NCI-H1105 (cell line): ENCODE results near the gene MBNL1.
A peak's percentile ranks its signal among the peaks of the same experiment; 100 is the strongest.

Source experiments
- DNase-seq: peaks from one replicate; lab custom pipeline; 2025; lab: John Stamatoyannopoulos, UW

The MBNL1 gene

DNA sequence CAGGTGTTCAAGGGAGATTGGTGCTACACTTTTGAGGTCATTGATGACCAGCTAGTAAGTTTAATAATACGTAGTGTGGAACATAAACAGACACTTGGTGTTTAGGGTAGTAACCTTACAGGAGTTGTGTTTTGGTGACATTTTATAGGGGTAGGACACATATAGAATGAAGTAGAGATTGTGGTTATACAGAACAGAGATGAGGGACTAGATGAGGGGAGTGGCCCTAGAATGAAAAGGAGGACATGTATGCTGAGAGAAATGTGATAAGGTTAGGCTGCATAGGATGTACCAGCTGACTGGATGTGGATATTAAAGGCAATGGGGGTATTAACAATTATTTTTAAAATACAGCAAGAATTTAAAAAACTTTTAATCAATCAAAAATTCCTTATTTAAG lies 8.0 kb downstream of the MBNL1 start:
- DNase-seq, result no peak

DNA sequence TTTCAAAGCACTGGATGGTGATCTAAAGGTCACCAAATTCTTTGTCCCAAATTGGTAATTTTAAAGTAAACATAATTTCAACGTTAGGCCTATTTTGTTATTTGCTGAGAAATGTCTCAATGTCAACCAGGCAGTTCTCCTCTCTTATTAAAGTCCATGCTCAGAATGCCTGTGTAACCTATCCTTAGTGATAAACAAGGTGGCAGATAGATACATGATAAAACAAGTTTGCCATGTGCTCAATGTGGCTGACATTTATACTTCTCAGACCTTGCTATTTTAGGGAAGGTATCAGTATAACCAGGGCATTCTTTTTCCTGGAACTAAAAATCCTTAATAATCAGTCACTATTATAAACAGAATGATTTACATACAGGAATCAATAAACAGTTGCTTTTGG lies 8.5 kb downstream of the MBNL1 start:
- no peak for DNase-seq

DNA sequence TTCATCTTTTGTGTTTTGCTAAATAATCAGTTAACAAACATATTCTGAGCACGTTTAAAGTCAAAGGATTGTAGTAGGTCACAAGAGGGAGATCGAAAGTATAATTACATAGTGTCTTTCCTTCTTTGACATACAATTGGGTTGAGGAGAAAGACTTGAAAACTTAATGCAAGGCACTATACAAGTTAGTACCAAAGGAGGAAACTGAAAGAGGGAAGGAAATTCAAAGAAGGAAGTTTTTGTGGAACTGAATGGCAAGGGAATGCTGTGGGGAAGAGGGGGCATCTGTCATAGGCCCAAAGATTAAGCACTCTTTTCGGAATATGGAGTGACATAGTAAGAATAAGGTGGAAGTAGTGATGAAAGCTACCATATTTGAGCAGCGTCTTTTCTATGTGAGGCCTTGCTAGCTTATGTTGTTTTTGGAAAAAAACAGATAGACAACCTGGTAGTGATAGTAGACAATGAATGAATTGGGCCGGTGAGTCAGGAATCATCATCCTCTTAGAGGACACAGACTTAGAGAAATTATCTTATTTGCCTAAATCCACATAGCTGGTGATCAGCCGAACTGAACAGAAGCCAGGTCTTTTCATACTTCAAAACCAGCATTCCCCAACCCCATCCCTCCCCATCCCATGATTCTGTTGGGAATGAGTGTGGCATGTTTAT lies 10.2 kb downstream of the MBNL1 start:
- DNase-seq, result no peak

DNA sequence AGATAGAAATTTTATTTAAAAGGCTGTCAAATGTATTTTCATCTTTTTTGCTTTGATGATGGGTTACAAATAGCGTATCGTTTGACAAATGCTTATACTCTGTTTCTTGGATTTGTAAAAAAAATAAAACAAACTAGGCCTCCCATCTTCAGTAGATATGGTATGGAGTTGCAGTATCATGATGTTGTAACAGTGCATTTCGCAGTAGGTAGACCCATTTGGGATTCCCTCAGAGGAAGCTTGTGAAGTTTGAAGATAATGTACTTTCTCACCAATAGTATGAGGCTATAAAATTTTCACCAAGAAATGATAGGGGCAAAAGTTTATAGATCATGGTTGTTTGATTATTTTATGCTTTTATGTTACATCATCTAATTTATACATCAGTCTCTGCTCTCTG lies 10.8 kb downstream of the MBNL1 start:
- no peak for DNase-seq

DNA sequence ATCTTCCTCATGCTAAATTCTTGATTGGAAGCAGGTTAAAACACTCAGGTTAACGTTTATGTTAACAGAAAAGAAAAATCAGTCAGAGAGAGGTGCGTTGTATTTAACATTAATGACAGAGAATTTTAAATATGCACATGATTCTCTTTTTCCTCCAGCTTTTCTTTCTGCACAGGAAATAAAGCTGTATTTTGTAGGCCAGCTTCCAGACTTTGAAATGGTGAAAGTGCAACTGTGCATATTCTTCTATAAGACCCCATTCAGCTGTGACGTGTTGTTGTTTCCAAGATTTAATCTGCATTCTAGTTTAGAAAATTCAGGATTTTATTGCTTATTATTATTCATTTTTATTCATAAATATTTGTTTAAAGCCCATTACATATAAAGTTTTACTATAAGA lies 11.8 kb downstream of the MBNL1 start:
- DNase-seq, result no peak

DNA sequence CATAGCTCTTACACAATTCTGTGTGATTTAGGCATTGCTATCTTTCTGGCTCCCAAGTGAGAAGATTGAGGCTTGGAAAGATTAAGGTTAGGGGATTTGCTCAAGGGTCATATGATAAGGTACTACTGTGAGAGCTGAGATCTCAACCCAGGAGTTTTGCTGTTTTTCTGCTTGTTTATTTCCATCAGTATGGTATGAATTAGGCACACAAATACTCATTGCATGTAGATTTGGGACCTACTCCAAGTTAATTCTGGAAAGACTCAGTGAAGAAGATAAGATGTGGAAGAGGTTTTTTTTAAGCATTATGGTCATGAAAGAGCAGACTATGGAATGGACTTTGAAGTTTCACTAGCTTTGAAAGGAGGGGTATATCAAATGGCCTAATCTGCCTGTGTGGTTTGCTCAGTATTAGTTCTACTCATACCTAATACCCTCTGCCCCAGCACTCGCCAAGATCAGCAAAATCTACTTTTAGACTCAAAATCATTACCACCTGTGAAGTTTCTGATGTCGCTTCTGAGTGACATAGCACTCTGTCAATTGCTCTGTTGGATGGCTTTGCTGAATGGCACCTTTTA lies 12.5 kb downstream of the MBNL1 start:
- DNase-seq, result no peak

DNA sequence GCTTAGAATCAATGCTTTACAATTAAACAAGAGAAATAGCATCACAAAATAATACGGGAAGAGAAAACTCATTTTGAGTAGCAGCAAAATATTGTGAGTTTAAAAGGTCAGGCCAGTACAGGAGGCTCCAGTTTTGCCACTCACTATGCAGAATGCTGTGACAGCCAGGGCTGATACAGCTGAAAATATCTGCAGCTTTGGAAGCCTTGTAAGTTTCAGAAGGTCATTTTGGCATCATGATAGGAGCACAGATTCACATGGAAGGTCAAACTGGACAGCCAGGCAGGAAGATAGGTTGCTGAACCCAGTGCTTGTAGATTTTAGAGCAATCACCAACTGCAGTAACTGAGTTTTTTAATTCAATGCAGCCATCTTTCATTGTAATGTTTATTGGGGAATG lies 14.1 kb downstream of the MBNL1 start:
- DNase-seq, result no peak

DNA sequence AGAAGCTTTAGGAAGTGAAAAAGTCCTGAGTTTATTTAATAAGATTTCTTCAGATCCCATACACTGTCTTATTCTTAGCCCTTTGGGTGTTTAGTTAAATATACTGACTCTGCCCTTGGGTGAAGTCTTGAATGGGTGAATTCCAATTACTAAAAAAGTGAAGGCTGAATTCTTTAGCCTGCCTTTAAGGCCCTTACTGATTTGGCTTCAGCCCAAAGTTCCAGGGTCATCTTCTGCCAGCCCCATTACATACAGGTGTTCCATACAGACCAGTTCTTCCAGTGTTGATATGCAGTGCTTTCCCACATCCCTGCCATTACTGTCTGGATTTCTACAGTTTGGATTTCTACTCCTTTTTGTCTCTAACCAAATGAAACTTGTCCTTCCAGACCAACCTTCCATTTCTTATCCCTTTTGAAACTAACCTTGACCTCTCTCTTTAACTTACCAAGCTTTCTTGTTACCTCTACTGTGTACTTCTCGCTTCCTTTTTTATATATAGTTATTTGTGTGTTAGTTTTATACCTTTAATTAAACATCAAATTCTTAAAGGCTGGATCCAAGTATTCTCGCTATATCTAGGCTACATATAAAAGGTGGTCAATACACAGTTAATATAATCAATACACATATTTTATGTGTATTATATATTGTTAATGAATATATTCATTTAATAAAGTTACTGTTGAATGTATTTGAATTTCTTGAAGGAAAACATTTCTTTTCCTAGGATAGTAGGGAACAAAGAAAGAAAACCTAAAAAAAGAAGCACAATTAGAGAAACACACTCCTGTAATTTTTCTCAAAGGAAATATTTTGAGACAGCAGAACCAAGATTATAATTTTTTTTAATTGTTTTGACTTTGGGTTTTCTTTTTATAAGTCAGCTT lies 15.0 kb downstream of the MBNL1 start:
- DNase-seq, result peak; percentile 2

DNA sequence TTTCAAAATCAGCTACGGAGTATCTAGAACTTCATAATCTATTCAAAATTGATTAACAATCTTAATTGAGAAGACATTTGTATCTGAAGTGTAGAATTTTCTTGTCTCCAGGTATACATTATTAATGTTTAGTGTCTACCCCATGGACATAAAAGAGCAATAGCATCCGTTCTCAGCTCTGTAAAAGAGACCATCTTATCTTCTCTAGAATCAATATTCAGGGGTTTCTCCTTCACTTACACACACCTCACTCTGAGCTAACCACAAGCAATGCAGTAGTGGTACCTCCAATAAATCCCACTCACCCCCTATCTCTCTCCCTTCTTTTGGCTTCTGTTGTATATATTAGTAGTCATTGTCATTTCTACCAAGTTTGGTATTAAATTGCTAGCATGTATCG lies 16.2 kb downstream of the MBNL1 start:
- no peak for DNase-seq

DNA sequence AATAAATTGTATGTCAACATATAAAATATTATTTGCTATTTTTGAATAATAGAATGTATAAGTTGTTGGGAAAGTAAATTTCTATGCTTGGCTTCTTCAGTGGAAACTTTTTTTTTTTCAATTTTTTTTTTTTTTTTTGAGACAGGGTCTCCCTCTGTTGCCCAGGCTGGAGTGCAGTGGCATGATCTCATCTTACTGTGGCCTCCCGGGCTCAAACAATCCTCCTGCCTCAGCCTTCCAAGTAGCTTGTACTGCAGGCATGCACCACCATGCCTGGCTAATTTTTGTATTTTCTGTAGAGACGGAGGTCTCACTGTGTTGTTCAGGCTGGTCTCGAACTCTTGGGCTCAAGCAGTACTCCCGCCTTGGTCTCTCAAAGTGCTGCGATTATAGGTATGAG lies 16.8 kb downstream of the MBNL1 start:
- no peak for DNase-seq

DNA sequence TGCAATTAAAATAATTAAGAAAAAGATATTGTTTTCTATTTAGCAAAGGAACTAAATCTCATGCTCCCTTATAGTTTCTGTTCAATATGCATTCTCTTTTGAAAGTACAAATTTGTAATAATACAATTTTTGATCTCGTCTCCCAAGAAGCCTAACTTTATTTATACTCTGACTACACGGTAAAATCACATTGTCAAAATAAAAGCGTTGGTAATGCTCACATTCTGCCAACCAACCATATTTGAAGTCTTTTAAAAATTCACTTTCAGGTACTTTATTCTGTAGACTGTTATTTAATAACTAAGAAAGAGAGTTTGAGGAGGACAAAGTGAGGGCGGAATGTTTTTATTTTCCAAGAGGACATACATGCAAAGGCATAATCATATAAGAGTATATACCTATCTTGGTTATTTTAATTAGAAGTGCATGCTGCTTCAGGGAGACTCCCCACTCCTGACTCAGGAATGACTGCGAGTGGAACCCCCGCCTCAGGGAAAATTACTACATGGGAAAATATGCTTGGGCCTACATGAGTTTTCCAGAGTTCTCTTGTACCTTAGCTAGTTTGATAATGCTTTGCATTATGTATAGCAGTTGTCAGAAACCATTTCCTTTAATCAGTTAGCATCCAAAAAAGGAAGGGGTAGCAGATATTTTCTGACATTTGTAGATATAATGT lies 19.3 kb downstream of the MBNL1 start:
- no peak for DNase-seq

DNA sequence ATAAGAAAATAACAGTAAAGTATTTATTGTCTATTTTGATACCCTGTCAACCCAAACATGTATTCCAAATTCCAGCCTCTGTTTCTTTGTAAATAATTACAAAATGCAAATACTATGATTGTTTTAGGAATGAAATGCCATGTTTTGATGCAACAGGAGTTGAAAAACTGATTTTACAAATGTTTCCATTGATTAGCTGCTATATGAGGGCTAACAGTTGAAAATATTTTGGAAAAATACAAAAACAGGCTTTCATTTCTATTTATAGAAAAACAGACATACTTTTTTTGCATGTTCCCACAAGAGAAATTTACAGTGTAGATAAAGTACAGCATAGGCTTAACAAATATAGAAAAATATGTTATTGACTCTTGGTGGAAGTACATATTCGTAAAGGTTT lies 20.0 kb downstream of the MBNL1 start:
- DNase-seq, result no peak

DNA sequence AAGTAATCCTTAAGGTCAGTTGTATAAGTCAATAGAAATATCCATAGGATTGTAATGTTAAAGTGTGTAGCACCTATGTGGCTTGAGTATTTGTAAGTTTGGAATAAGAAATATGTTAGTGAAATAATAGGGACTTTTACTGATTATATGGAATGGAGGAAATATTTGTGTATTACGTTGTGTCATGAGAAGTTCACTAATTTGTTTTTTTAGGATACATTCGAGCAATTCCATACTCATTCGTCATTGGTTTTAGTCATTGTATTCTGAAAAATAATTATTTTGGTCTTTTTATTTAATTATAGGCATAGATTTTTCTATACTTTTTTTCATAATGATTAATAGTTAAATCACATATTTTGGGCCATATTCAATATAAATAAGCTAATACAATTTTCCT lies 21.0 kb downstream of the MBNL1 start:
- no peak for DNase-seq

DNA sequence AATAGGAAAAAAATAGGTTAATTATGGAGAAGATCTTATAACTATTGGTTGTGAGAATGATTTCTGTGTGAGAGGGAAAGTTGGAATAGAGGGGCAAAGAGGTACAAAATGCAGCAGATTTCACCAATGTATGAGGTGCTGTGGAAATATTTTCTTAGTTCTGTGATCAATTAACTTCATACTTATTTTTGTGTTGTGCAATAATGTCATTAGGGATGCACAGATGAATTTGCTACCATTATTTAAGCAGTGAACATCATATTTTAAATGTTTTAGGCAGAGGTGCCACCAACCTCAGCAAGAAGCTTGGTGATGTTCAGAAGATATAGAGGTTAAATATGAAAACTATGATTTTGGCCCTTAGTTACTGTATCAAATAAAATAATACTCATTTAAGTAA lies 21.6 kb downstream of the MBNL1 start:
- no peak for DNase-seq

DNA sequence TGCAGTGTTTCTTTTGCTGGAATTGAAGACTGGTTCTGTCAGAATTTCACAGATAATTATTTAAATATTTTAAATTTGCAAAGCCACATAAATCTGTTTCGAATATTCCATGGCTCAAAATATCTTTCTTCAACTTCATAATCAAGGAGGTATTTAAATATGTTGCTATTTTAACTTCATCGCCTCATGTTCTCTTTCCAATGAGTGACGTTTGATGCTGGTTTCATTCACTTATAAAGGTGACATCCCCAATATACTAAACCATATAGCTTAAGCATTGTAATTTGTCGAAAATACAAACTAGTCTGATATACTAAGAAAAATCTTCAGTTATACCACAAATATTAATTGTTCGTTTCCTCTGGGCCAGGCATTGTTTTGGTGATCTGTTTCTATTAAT lies 22.5 kb downstream of the MBNL1 start:
- no peak for DNase-seq

DNA sequence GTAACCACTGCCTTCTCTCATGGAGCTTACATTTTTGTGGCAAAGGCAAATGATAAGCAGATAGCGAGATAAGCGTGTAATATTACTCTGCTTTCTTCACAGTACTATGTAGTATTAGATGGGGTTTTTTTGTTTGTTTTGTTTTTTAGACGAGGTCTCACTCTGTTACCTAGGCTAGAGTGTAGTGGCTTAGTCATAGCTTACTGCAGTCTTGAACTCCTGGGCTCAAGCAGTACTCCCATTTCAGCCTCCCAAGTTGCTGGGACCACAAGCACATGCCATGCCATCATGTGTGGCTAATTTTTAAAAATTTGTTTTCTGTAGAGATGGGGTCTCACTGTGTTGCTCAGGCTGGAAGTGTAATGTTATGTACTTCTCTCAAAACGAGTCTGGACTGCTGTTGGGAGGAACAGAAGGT lies 22.9 kb downstream of the MBNL1 start:
- no peak for DNase-seq

DNA sequence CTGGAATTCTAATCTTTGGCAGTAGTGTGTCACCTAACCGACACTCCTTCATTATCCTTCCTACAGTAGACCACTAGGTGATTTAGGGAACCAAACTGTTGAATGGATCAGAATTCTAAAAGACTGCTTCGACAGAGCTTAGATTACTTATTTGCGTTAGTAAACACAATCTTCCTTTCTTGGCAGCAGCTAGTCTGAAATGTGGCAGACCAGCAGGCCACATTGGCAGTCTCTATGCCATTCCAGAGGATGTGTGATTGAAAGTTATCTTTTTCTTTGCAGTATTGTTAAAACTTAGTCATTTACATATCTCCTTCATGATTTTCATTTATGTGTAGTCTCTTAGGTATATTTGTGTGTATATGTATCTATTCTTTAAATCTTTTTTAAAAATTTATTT lies 23.6 kb downstream of the MBNL1 start:
- DNase-seq, result no peak

DNA sequence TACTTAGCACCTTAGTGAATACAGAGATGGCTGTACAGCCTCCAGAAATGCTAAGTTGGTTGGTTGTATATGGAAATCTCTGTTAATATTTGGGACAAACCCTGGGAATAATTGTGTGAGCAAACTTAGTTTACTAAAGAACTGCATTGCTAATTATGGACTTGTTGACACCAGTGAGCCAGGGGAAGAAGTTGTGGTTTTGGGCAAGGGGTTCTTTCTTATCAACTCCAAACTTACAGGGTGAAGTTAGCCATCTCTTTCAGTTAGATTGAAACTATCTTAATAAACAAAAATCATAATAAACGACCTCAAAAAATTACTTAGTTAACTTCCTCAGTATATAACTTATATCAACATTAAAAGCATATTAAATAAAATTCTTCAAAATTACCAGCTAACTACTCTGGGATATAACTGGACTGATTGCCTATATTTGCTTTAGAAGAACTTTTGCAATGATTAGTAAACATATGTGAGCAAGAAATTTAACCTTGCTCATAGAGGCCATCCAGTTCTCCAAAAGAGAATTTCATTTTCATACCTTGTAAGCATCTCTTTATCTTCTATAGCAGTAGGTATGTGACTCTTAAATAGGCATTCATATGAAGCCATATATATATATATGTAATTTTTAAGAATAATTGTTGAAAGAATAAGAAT lies 24.7 kb downstream of the MBNL1 start:
- DNase-seq, result no peak

DNA sequence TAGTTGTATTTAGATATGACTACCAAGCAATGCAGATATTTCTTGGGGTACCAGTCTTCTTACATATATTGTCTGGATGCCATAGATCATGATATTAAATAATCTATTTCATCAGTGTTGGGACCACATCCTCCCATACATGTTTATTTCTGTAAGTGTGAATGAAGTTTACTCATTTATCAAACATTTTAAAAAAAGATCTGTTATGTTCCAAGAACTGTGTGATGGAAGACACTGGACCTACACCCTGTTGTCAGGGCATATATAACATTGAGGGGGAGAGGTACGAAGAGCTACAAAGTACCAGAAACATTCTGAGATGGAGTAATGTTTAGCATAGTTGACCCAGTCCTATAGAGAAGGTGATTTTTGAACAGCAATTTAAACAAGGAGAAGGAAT lies 26.6 kb downstream of the MBNL1 start:
- DNase-seq, result no peak

DNA sequence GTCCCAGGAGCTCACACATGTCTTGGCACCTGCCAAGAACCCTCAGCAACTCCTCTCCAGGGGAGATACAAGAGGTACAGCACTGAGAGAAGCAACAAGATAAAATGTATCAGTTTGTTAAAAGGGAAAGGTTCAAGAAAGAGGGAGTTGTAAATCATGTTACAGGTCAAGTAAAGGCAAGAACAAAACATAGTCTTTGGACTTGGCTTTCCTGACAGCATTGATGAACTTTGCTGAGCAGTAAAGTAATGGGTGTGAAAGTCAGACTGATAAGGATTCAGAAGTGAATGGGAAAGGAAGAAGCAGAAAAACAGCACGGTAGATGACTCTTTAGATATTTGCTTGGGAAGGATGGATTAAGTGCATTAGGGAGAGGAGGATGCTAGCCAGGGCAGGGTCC lies 27.1 kb downstream of the MBNL1 start:
- DNase-seq, result no peak

DNA sequence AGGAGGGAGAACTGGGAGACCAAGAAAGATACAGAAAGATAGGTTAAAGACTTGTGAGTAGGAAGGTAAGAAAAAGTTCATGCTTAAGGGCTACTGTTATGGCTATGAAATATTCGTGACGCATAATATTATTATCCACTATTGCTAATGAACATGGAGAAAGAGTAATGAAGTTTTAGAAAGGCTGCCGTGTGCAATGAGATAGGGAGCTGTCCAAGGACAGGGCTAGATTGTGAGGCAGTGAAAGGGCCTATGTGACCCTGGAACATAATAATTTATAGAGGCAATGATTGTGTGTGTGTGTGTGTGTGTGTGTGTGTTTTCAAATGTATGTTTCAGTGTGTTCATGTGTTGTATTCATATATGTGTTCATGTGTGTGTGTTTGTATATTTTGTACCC lies 27.7 kb downstream of the MBNL1 start:
- no peak for DNase-seq

DNA sequence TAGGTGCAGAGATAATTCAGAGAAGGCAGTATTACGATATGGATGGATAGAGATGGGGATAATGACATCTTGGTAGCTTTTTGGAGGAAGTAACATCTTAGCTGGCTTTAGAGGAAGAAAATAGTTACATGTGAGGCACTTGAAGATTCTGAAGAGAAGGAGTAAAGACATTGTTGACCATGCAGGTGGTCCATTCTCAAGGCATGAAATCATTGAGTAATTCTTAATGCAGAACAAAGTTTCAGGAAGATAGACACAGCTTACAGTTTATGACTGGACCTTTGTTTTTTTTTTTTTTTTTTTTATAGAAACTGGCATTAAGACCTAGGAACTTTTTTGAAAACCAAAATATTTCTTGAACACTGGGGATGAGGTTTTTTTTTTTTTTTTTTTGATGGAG lies 28.2 kb downstream of the MBNL1 start:
- DNase-seq, result no peak
